K562 (cell line): ENCODE measurements around the gene CNRIP1. TPM values are rescaled to one million over a fixed set of nuclear protein-coding genes. Genes with fewer than 3 reads are reported as not detected.

ENCODE experiments used
- FOXJ2 ChIP-seq: fragments of 200-800 bp; sonication (Bioruptor generic); IDR thresholded peaks from 2 replicates; pipeline ENCODE4 v1.6.1; 2016; ENCODE audit warnings: missing genetic modification characterization, missing compliant biosample characterization
- HEY1 ChIP-seq: fragments of 250-450 bp; sonication (Bioruptor Pico); IDR thresholded peaks from 2 replicates; pipeline ENCODE4 v1.5.0; 2020; ENCODE audit warnings: mild to moderate bottlenecking, moderate library complexity, borderline replicate concordance
- HNRNPLL ChIP-seq: fragments of 200-400 bp; formaldehyde crosslinking; IDR thresholded peaks from 2 replicates; pipeline ENCODE4 v1.6.1; 2017; ENCODE audit warnings: low read length, low read depth, mild to moderate bottlenecking; ENCODE audit not compliant: poor library complexity, severe bottlenecking
- MTA1 ChIP-seq: fragments of 450-650 bp; IDR thresholded peaks from 2 replicates; pipeline ENCODE4 v1.6.1; 2017; ENCODE audit warnings: borderline replicate concordance
- PHB ChIP-seq: fragments of 250-450 bp; sonication (Bioruptor Pico); IDR thresholded peaks from 2 replicates; pipeline ENCODE4 v1.5.0; 2021
- PHF21A ChIP-seq: fragments of 450-650 bp; IDR thresholded peaks from 2 replicates; pipeline ENCODE4 v1.6.1; 2017; ENCODE audit warnings: low read depth, borderline replicate concordance
- POLR3G ChIP-seq: IDR thresholded peaks from 2 replicates; pipeline ENCODE4 v1.6.1; 2011; ENCODE audit not compliant: insufficient read length, insufficient replicate concordance; ENCODE audit errors: extremely low read depth
- RAD51 ChIP-seq: fragments of 450-650 bp; IDR thresholded peaks from 2 replicates; pipeline ENCODE4 v1.7.1; 2016; ENCODE audit warnings: low read depth, mild to moderate bottlenecking, borderline replicate concordance
- RBM15 ChIP-seq: fragments of 200-400 bp; formaldehyde crosslinking; IDR thresholded peaks from 2 replicates; pipeline ENCODE4 v1.6.1; 2018; ENCODE audit warnings: mild to moderate bottlenecking, low read length, moderate library complexity; ENCODE audit not compliant: insufficient read depth
- RBM25 ChIP-seq: fragments of 200-400 bp; formaldehyde crosslinking; IDR thresholded peaks from 2 replicates; pipeline ENCODE4 v1.6.1; 2018; ENCODE audit warnings: low read length, low read depth, moderate library complexity; ENCODE audit not compliant: severe bottlenecking
- SMARCA4 ChIP-seq: fragments of 450-650 bp; IDR thresholded peaks from 2 replicates; pipeline ENCODE4 v1.6.1; 2016
- XRCC3 ChIP-seq: fragments of 450-650 bp; IDR thresholded peaks from 2 replicates; pipeline ENCODE4 v1.6.1; 2017; ENCODE audit warnings: mild to moderate bottlenecking, moderate library complexity
- ZBTB2 ChIP-seq: fragments of 450-650 bp; IDR thresholded peaks from 2 replicates; pipeline ENCODE4 v1.6.1; 2016; ENCODE audit warnings: antibody characterized with exemption
- ZNF133 ChIP-seq: fragments of 250-450 bp; sonication (Bioruptor Pico); IDR thresholded peaks from 2 replicates; pipeline ENCODE4 v1.4.0; 2020; ENCODE audit warnings: mild to moderate bottlenecking
- ZNF3 ChIP-seq: fragments of 250-450 bp; sonication (Bioruptor Pico); IDR thresholded peaks from 2 replicates; pipeline ENCODE4 v1.5.0; 2021; ENCODE audit warnings: mild to moderate bottlenecking, moderate library complexity
- ZNF584 ChIP-seq: fragments of 200-800 bp; sonication (Bioruptor generic); IDR thresholded peaks from 2 replicates; pipeline ENCODE4 v1.6.1; 2016; ENCODE audit warnings: low read depth, mild to moderate bottlenecking, missing genetic modification characterization, missing compliant biosample characterization
- ZNF644 ChIP-seq: fragments of 200-800 bp; sonication (Bioruptor generic); IDR thresholded peaks from 2 replicates; pipeline ENCODE4 v1.6.1; 2016; ENCODE audit warnings: low read depth, missing genetic modification characterization, missing compliant biosample characterization
- ZNF79 ChIP-seq: fragments of 250-450 bp; sonication (Bioruptor Pico); IDR thresholded peaks from 2 replicates; pipeline ENCODE4 v1.4.0; 2020; ENCODE audit warnings: low read depth, mild to moderate bottlenecking, moderate library complexity
- polyA plus RNA-seq, 8 experiments: library from polyadenylated mRNA; depleted of rRNA in 4 of 8; stranded (reverse) in 5 of 8; unstranded in 3 of 8; fragments of >200 nt; fragmentation: Nextera tagmentation in 2 of 8; fragmentation: Illumina TruSeq in 1 of 8; extraction: Ambion mirVana in 2 of 8; extraction: Trizol in 1 of 8; gene quantifications; 2 replicates each; pipeline versions ENCODE4 v1.2.1 to v1.2.3, GENCODE V29; 2011 to 2014; ENCODE audit warnings: inconsistent platforms in 1 of 8, missing spikeins in 1 of 8
- total RNA-seq, 7 experiments: library from RNA; depleted of rRNA in 6 of 7; stranded (reverse); fragments of >200 nt in 6 of 7; fragmentation: Illumina TruSeq in 2 of 7; extraction: Trizol in 2 of 7; gene quantifications; 2 replicates each; pipeline versions ENCODE4 v1.2.1 to v1.2.3, GENCODE V29; 2011 to 2021; ENCODE audit warnings: low replicate concordance in 1 of 7
- TF ChIP-seq, protein P1 (sequence below), 2 experiments: IDR thresholded peaks in 1 of 2; conservative IDR thresholded peaks in 1 of 2; 2 replicates each; pipeline ENCODE4 v1.6.1; 2016; ENCODE audit warnings: low read depth in 2 of 2, mild to moderate bottlenecking in 1 of 2, missing compliant biosample characterization in 1 of 2, missing genetic modification characterization in 1 of 2, moderate library complexity in 1 of 2
- TF ChIP-seq, protein P2 (sequence below): sonication (generic); formaldehyde crosslinking; IDR thresholded peaks from 2 replicates; pipeline ENCODE4 v1.8.1; 2023; ENCODE audit warnings: mild to moderate bottlenecking, missing genetic modification reagents, moderate library complexity
- TF ChIP-seq, protein P3 (sequence below): fragments of 250-450 bp; sonication (Bioruptor Pico); IDR thresholded peaks from 2 replicates; pipeline ENCODE4 v1.8.0; 2022; ENCODE audit warnings: inconsistent platforms, mild to moderate bottlenecking, moderate library complexity, borderline replicate concordance

Gene CNRIP1
- total and polyA plus RNA-seq, 9 of the 15 experiments (the other 6 are each of a cell fraction or from before 2014, with no cell fraction given), result 0.59 to 2.1 (median 1.5) TPM

- TF ChIP-seq PHF21A (no peak), FOXJ2 (tag) (no peak), ZNF79 (no peak), POLR3G (no peak), RAD51 (no peak), RBM15 (no peak), ZNF644 (tag) (no peak), ZNF584 (CRISPR knock-in tag) (no peak), ZNF133 (CRISPR knock-in tag) (no peak), HEY1 (no peak), XRCC3 (no peak), ZNF3 (no peak), ZBTB2 (no peak), HNRNPLL (peak; percentile 96), SMARCA4 (0 out of 2 replicates have a peak, but pooled peaks have one; percentile 10), PHB (CRISPR knock-in tag) (no peak), MTA1 (no peak), RBM25 (no peak)
- TF ChIP-seq, protein P1, sequence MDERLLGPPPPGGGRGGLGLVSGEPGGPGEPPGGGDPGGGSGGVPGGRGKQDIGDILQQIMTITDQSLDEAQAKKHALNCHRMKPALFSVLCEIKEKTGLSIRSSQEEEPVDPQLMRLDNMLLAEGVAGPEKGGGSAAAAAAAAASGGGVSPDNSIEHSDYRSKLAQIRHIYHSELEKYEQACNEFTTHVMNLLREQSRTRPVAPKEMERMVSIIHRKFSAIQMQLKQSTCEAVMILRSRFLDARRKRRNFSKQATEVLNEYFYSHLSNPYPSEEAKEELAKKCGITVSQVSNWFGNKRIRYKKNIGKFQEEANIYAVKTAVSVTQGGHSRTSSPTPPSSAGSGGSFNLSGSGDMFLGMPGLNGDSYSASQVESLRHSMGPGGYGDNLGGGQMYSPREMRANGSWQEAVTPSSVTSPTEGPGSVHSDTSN (CRISPR knock-in tag; IDR thresholded peaks at IDR 0.05; ENCODE audit: low read depth), result no peak
- TF ChIP-seq, protein P1 (tag; conservative IDR thresholded peaks at IDR 0.05; ENCODE audit: low read depth), result no peak
- TF ChIP-seq, protein P2, sequence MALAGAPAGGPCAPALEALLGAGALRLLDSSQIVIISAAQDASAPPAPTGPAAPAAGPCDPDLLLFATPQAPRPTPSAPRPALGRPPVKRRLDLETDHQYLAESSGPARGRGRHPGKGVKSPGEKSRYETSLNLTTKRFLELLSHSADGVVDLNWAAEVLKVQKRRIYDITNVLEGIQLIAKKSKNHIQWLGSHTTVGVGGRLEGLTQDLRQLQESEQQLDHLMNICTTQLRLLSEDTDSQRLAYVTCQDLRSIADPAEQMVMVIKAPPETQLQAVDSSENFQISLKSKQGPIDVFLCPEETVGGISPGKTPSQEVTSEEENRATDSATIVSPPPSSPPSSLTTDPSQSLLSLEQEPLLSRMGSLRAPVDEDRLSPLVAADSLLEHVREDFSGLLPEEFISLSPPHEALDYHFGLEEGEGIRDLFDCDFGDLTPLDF (CRISPR knock-in tag), result no peak
- TF ChIP-seq, protein P3, sequence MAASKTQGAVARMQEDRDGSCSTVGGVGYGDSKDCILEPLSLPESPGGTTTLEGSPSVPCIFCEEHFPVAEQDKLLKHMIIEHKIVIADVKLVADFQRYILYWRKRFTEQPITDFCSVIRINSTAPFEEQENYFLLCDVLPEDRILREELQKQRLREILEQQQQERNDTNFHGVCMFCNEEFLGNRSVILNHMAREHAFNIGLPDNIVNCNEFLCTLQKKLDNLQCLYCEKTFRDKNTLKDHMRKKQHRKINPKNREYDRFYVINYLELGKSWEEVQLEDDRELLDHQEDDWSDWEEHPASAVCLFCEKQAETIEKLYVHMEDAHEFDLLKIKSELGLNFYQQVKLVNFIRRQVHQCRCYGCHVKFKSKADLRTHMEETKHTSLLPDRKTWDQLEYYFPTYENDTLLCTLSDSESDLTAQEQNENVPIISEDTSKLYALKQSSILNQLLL (CRISPR knock-in tag), result no peak
These were observed 68.4 kb downstream of the CNRIP1 start (continued) for GRCh38 chr2:68251187-68251854.
